DOHH2 (cell line): ENCODE results near the gene CRIM1.

Experiments used
- H3F3A ChIP-seq: fragments of 200-600 bp; sonication (generic), shearing (Covaris generic); 2 replicates; pipeline ENCODE4 v1.6.0; 2016; ENCODE audit warnings: antibody characterized with exemption, mild to moderate bottlenecking; ENCODE audit not compliant: control insufficient read depth, insufficient read depth
- H3K27ac ChIP-seq: fragments of 200-600 bp; sonication (generic); 2 replicates; pipeline ENCODE4 v1.5.1; 2014; ENCODE audit warnings: low read depth, mild to moderate bottlenecking, low read length, moderate library complexity
- H3K27me3 ChIP-seq: fragments of 200-600 bp; sonication (generic); 2 replicates; pipeline ENCODE4 v1.6.1; 2014; ENCODE audit warnings: mild to moderate bottlenecking, low read length, mixed read lengths; ENCODE audit not compliant: control insufficient read depth
- H3K36me3 ChIP-seq: fragments of 200-600 bp; sonication (generic); 2 replicates; pipeline ENCODE4 v1.6.1; 2014; ENCODE audit warnings: mild to moderate bottlenecking, low read length, moderate library complexity, mixed read lengths; ENCODE audit not compliant: control insufficient read depth
- H3K4me1 ChIP-seq: fragments of 200-600 bp; sonication (generic); 2 replicates; pipeline ENCODE4 v1.6.1; 2014; ENCODE audit warnings: mild to moderate bottlenecking, low read length, mixed read lengths; ENCODE audit not compliant: control insufficient read depth
- H3K4me2 ChIP-seq: fragments of 200-600 bp; sonication (generic); 2 replicates; pipeline ENCODE4 v1.6.0; 2014; ENCODE audit warnings: mild to moderate bottlenecking, low read length, moderate library complexity
- H3K4me3 ChIP-seq: fragments of 200-600 bp; sonication (generic); 2 replicates; pipeline ENCODE4 v1.5.1; 2014; ENCODE audit warnings: mild to moderate bottlenecking, low read length, mixed read lengths
- H3K79me2 ChIP-seq: fragments of 200-600 bp; sonication (generic); 2 replicates; pipeline ENCODE4 v1.6.1; 2014; ENCODE audit warnings: mild to moderate bottlenecking, low read length, mixed read lengths; ENCODE audit not compliant: control insufficient read depth
- H3K9me2 ChIP-seq: fragments of 200-600 bp; sonication (generic); replicated peaks from 2 replicates; pipeline ENCODE4 v1.6.1; 2014; ENCODE audit warnings: mild to moderate bottlenecking, low read length, mixed read lengths; ENCODE audit not compliant: control insufficient read depth
- H3K9me3 ChIP-seq: fragments of 200-600 bp; sonication (generic); 2 replicates; pipeline ENCODE4 v1.6.1; 2014; ENCODE audit warnings: antibody characterized with exemption, low read length, mixed read lengths; ENCODE audit not compliant: control insufficient read depth, insufficient read depth
- H4K20me1 ChIP-seq: fragments of 200-600 bp; sonication (generic); 2 replicates; pipeline ENCODE4 v1.6.0; 2014; ENCODE audit warnings: low read depth, mild to moderate bottlenecking, antibody characterized with exemption, low read length, moderate library complexity; ENCODE audit not compliant: control insufficient read depth, insufficient read depth
- EZH2phosphoT487 ChIP-seq: fragments of 200-600 bp; sonication (generic); IDR thresholded peaks from 2 replicates; pipeline ENCODE4 v1.6.1; 2017; ENCODE audit warnings: borderline replicate concordance, mild to moderate bottlenecking, antibody characterized with exemption, low read length, moderate library complexity, mixed read lengths
- TF ChIP-seq, protein P1 (sequence below): fragments of 200-600 bp; sonication (generic); IDR thresholded peaks from one replicate; pipeline ENCODE4 v1.5.1; 2014; ENCODE audit warnings: antibody characterized with exemption, mild to moderate bottlenecking, low read depth, low read length; ENCODE audit not compliant: poor library complexity, severe bottlenecking

Gene CRIM1

GRCh38 chr2:36554531-36554930 lies 199.0 kb downstream of the CRIM1 start:
- no peaks in the 10 kb centered on the region for H3K27me3 ChIP-seq
- TF ChIP-seq EZH2phosphoT487, result no peak
- 0 out of 2 replicates have a peak, but pooled peaks cover 3% of the 10 kb centered on the region for H3F3A ChIP-seq
- no peaks in the 10 kb centered on the region for H3K9me2 ChIP-seq
- H4K20me1 ChIP-seq, result no peaks in the 10 kb centered on the region
- no peak overlapping the region for H3K4me2 ChIP-seq
- no peaks in the 10 kb centered on the region for H3K9me3 ChIP-seq
- no peaks in the 10 kb centered on the region for H3K79me2 ChIP-seq
- H3K27ac ChIP-seq, result no peak overlapping the region
- peaks cover 33% of the 10 kb centered on the region for H3K36me3 ChIP-seq
- H3K4me3 ChIP-seq, result no peak overlapping the region
- H3K4me1 ChIP-seq, result no peaks in the 10 kb centered on the region

DNA sequence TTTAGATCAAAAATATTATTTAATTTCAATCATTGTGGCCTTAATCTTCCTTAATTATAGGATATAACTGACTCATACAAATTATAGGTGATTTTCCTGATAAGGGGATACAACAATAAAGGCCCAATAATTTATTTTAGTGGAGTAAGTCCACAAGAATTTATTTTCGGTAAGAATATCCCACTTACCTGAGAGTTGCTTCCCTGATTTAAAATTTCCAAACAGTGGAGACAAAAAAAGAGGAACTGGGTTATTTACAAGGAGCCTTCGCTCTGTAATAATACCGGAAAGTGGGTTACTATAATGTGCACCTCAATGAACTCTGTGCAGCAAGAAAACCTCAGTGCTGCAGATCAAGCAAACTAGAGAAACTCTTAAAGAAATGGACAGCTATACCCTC lies 200.2 kb downstream of the CRIM1 start:
- no peak overlapping the region for H3K4me2 ChIP-seq
- H3K27ac ChIP-seq, result no peak overlapping the region
- no peaks in the 10 kb centered on the region for H3K9me2 ChIP-seq
- H3K4me1 ChIP-seq, result no peaks in the 10 kb centered on the region
- H4K20me1 ChIP-seq, result no peaks in the 10 kb centered on the region
- no peak for TF ChIP-seq EZH2phosphoT487
- TF ChIP-seq, protein P1, sequence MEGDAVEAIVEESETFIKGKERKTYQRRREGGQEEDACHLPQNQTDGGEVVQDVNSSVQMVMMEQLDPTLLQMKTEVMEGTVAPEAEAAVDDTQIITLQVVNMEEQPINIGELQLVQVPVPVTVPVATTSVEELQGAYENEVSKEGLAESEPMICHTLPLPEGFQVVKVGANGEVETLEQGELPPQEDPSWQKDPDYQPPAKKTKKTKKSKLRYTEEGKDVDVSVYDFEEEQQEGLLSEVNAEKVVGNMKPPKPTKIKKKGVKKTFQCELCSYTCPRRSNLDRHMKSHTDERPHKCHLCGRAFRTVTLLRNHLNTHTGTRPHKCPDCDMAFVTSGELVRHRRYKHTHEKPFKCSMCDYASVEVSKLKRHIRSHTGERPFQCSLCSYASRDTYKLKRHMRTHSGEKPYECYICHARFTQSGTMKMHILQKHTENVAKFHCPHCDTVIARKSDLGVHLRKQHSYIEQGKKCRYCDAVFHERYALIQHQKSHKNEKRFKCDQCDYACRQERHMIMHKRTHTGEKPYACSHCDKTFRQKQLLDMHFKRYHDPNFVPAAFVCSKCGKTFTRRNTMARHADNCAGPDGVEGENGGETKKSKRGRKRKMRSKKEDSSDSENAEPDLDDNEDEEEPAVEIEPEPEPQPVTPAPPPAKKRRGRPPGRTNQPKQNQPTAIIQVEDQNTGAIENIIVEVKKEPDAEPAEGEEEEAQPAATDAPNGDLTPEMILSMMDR, result no peak
- no peaks in the 10 kb centered on the region for H3K9me3 ChIP-seq
- no peaks in the 10 kb centered on the region for H3K79me2 ChIP-seq
- peaks cover 32% of the 10 kb centered on the region for H3K36me3 ChIP-seq
- no peaks in the 10 kb centered on the region for H3K27me3 ChIP-seq
- no peak overlapping the region for H3K4me3 ChIP-seq
- 0 out of 2 replicates have a peak, but pooled peaks cover 3% of the 10 kb centered on the region for H3F3A ChIP-seq

- H3K9me2 ChIP-seq, result no peaks in the 10 kb centered on the region
- no peak overlapping the region for H3K27ac ChIP-seq
- no peak overlapping the region for H3K4me2 ChIP-seq
- peaks cover 28% of the 10 kb centered on the region for H3K36me3 ChIP-seq
- H3F3A ChIP-seq, result 0 out of 2 replicates have a peak, but pooled peaks cover 3% of the 10 kb centered on the region
- no peaks in the 10 kb centered on the region for H3K4me1 ChIP-seq
- H3K79me2 ChIP-seq, result no peaks in the 10 kb centered on the region
- H3K27me3 ChIP-seq, result no peaks in the 10 kb centered on the region
- no peak overlapping the region for H3K4me3 ChIP-seq
- TF ChIP-seq, protein P1, result no peak
- TF ChIP-seq EZH2phosphoT487, result no peak
- no peaks in the 10 kb centered on the region for H4K20me1 ChIP-seq
- no peaks in the 10 kb centered on the region for H3K9me3 ChIP-seq
Observed at GRCh38 chr2:36556842-36557241, 201.3 kb downstream of the CRIM1 start.

DNA sequence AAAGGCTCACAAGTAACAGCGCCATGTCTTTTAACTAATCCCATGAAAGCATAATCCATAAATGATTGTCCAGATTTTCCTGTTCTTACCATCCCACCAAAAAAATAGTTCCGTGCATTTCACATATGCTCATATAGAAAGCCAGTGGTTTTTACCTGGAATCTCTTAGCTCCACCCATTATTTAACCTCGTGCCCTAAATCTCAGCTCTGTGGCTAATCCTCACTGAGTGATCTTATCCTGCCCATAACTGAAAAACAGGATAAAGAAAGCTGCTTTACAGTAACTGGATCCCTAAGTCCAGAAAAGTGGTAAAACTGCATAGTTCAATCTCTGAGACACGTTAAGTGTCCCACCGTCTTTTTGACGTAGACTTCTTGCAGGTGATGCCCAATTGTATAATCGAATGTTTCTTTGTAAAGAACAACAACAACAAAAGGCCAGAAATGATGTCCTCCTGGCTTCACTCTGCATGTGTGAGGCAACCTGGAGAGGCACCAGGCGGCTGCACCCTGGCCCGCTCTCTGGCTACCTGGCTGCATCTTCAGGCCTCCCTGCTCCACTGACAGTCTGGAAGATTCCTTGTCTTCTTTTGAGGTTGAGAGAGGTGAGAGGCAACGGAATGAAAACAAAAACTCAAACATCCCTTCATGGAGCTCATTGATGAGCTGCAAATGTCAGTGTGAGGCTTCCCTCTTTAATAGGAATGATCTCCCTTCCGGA lies 203.8 kb downstream of the CRIM1 start:
- H3F3A ChIP-seq, result no peaks in the 10 kb centered on the region
- no peak overlapping the region for H3K4me2 ChIP-seq
- no peaks in the 10 kb centered on the region for H3K27me3 ChIP-seq
- no peaks in the 10 kb centered on the region for H3K4me1 ChIP-seq
- no peak overlapping the region for H3K4me3 ChIP-seq
- H3K79me2 ChIP-seq, result no peaks in the 10 kb centered on the region
- H4K20me1 ChIP-seq, result no peaks in the 10 kb centered on the region
- H3K27ac ChIP-seq, result no peak overlapping the region
- no peaks in the 10 kb centered on the region for H3K9me3 ChIP-seq
- TF ChIP-seq EZH2phosphoT487, result no peak
- TF ChIP-seq, protein P1, result no peak
- no peaks in the 10 kb centered on the region for H3K9me2 ChIP-seq
- H3K36me3 ChIP-seq, result peaks cover 11% of the 10 kb centered on the region
